K562 (cell line): ENCODE results near the gene NFATC3. TPM values are rescaled to one million over a fixed set of nuclear protein-coding genes. Genes with fewer than 3 reads are reported as not detected.

Source experiments
- ATAC-seq: fragments of 200-7000 bp; cut with Tn5 transposase; 3 replicates; pipeline ENCODE4 v1.9.1; 2020; ENCODE audit warnings: moderate library complexity
- BruUV-seq: library from RNA; stranded (reverse); fragments of 400-500 nt; replicated peaks from 2 replicates; lab custom pipeline; 2021; lab: Mats Ljungman, UMichigan
- CTCF ChIA-PET: fragments of 300-600 bp; formaldehyde crosslinking; extraction: SDS; loops from one replicate; lab custom pipeline; 2021; ENCODE audit warnings: low intra/inter-chr PET ratio; lab: Yijun Ruan, JAX
- POLR2A ChIA-PET: fragments of 300-600, 350-650 bp; sonication (Branson Sonifier 250); formaldehyde crosslinking; extraction: SDS; loops from one replicate; lab custom pipeline; 2021; ENCODE audit warnings: antibody characterized with exemption, inconsistent platforms; lab: Yijun Ruan, JAX
- DNase-seq, 4 experiments: peaks; one replicate each; pipeline versions ENCODE4 v3.0.0 to v3.0.0-alpha.2; 2011 to 2018; ENCODE audit warnings: low spot score in 3 of 4, mixed read lengths in 3 of 4; ENCODE audit errors: extremely low read depth in 1 of 4
- FAIRE-seq: peaks from 2 replicates; lab custom pipeline; 2011; peaks lifted over from hg19 to GRCh38; lab: Jason Lieb, UNC
- H2AFZ ChIP-seq: 2 replicates; pipeline ENCODE4 v1.6.0; 2011; ENCODE audit warnings: low read depth, low read length, control low read depth, inconsistent platforms
- H3K27ac ChIP-seq: fragments of 200-600 bp; 3 replicates; pipeline ENCODE4 v1.8.0; 2011; ENCODE audit warnings: low read depth, mild to moderate bottlenecking, control low read depth, inconsistent platforms, low read length, moderate library complexity, mixed read lengths; ENCODE audit errors: extremely low read depth
- H3K27me3 ChIP-seq, 2 experiments: fragments of 300-600 bp in 1 of 2; 2 replicates in 1 of 2; 3 replicates in 1 of 2; pipeline versions ENCODE4 v1.6.0 to v1.8.0; 2011; ENCODE audit warnings: inconsistent platforms in 2 of 2, low read length in 2 of 2, mild to moderate bottlenecking in 1 of 2, mixed read lengths in 1 of 2, moderate library complexity in 1 of 2; ENCODE audit not compliant: control insufficient read depth in 2 of 2, insufficient read depth in 2 of 2
- H3K36me3 ChIP-seq: fragments of 300-600 bp; 3 replicates; pipeline ENCODE4 v1.8.0; 2011; ENCODE audit warnings: mild to moderate bottlenecking, low read length, inconsistent platforms; ENCODE audit not compliant: control insufficient read depth, insufficient read depth
- H3K4me1 ChIP-seq, 2 experiments: fragments of 200-600 bp in 1 of 2; replicated peaks in 1 of 2; 2 replicates in 1 of 2; 3 replicates in 1 of 2; pipeline versions ENCODE4 v1.5.1 to v1.8.0; 2011; ENCODE audit warnings: inconsistent platforms in 2 of 2, low read length in 2 of 2, mild to moderate bottlenecking in 1 of 2, mixed read lengths in 1 of 2, moderate library complexity in 1 of 2; ENCODE audit not compliant: control insufficient read depth in 2 of 2, insufficient read depth in 2 of 2
- H3K4me2 ChIP-seq: 2 replicates; pipeline ENCODE4 v1.6.1; 2011; ENCODE audit warnings: low read length, control low read depth, inconsistent platforms, mixed read lengths; ENCODE audit not compliant: insufficient read depth
- H3K4me3 ChIP-seq: fragments of 200-600 bp; sonication (generic), shearing (Covaris generic); 2 replicates; pipeline ENCODE4 v1.5.1; 2016; ENCODE audit warnings: control low read depth, inconsistent platforms
- H3K79me2 ChIP-seq: fragments of 200-600 bp; 3 replicates; pipeline ENCODE4 v1.8.0; 2011; ENCODE audit warnings: low read length, inconsistent platforms; ENCODE audit not compliant: control insufficient read depth, insufficient read depth
- H3K9ac ChIP-seq, 2 experiments: 2 replicates each; pipeline versions ENCODE4 v1.6.0 to v1.6.1; 2011; ENCODE audit warnings: low read depth in 2 of 2, low read length in 2 of 2, control low read depth in 1 of 2, inconsistent platforms in 1 of 2, mild to moderate bottlenecking in 1 of 2, mixed read lengths in 1 of 2; ENCODE audit not compliant: insufficient read depth in 1 of 2
- H3K9me1 ChIP-seq: one replicate; pipeline ENCODE4 v1.6.0; 2011; ENCODE audit warnings: inconsistent platforms, mild to moderate bottlenecking, low read length, moderate library complexity; ENCODE audit not compliant: control insufficient read depth, insufficient read depth
- H3K9me3 ChIP-seq: replicated peaks from 2 replicates; pipeline ENCODE4 v1.5.1; 2011; ENCODE audit warnings: low read depth, low read length, inconsistent platforms; ENCODE audit not compliant: control insufficient read depth, insufficient read depth
- H4K20me1 ChIP-seq: replicated peaks from 2 replicates; pipeline ENCODE4 v1.6.1; 2011; ENCODE audit warnings: low read length, inconsistent platforms, mixed read lengths; ENCODE audit not compliant: control insufficient read depth, insufficient read depth
- CBX3 ChIP-seq, 2 experiments: IDR thresholded peaks; 1 replicate in 1 of 2; 2 replicates in 1 of 2; pipeline ENCODE4 v1.6.1; 2012; ENCODE audit warnings: inconsistent platforms in 2 of 2, low read length in 2 of 2, borderline replicate concordance in 1 of 2, control low read depth in 1 of 2
- FOXJ2 ChIP-seq: fragments of 200-800 bp; sonication (Bioruptor generic); IDR thresholded peaks from 2 replicates; pipeline ENCODE4 v1.6.1; 2016; ENCODE audit warnings: missing genetic modification characterization, missing compliant biosample characterization
- GABPB1 ChIP-seq: sonication (generic); formaldehyde crosslinking; IDR thresholded peaks from 2 replicates; pipeline ENCODE4 v1.8.0; 2022; ENCODE audit warnings: mild to moderate bottlenecking, missing genetic modification reagents
- SIN3B ChIP-seq: fragments of 450-650 bp; IDR thresholded peaks from 2 replicates; pipeline ENCODE4 v1.6.1; 2017; ENCODE audit warnings: low read depth, mild to moderate bottlenecking, moderate library complexity
- ZNF282 ChIP-seq: sonication (generic); formaldehyde crosslinking; IDR thresholded peaks from 2 replicates; pipeline ENCODE4 v1.8.1; 2023; ENCODE audit warnings: missing genetic modification reagents
- WGBS: fragments of 100-300 bp; shearing (Covaris generic); methylation state at CpG from one replicate; pipeline ENCODE4 v1.1.6; 2016; ENCODE audit warnings: low coverage, mixed read lengths; ENCODE audit not compliant: insufficient coverage; ENCODE audit errors: missing lambda C conversion rate; 5-methylcytosine and 5-hydroxymethylcytosine counted together
- in situ Hi-C: fragments of 300-500 bp; cut with MboI; formaldehyde crosslinking; loops from 4 replicates; pipeline ENCODE4 v1.15.0; 2018; ENCODE audit warnings: inconsistent platforms, mixed read lengths
- intact Hi-C: fragments of 100-400 bp; cut with micrococcal nuclease; formaldehyde crosslinking; loops from 2 replicates; pipeline ENCODE4 v1.14.2; 2022
- polyA plus RNA-seq, 8 experiments: library from polyadenylated mRNA; depleted of rRNA in 4 of 8; stranded (reverse) in 5 of 8; unstranded in 3 of 8; fragments of >200 nt; fragmentation: Nextera tagmentation in 2 of 8; fragmentation: Illumina TruSeq in 1 of 8; extraction: Ambion mirVana in 2 of 8; extraction: Trizol in 1 of 8; gene quantifications; 2 replicates each; pipeline versions ENCODE4 v1.2.1 to v1.2.3, GENCODE V29; 2011 to 2014; ENCODE audit warnings: inconsistent platforms in 1 of 8, missing spikeins in 1 of 8
- total RNA-seq, 7 experiments: library from RNA; depleted of rRNA in 6 of 7; stranded (reverse); fragments of >200 nt in 6 of 7; fragmentation: Illumina TruSeq in 2 of 7; extraction: Trizol in 2 of 7; gene quantifications; 2 replicates each; pipeline versions ENCODE4 v1.2.1 to v1.2.3, GENCODE V29; 2011 to 2021; ENCODE audit warnings: low replicate concordance in 1 of 7
- TF ChIP-seq, protein P1 (sequence below): sonication (generic); formaldehyde crosslinking; IDR thresholded peaks from 2 replicates; pipeline ENCODE4 v1.8.1; 2023; ENCODE audit warnings: mild to moderate bottlenecking, missing genetic modification reagents
- TF ChIP-seq, protein P2 (sequence below): fragments of 250-450 bp; sonication (Bioruptor Pico); IDR thresholded peaks from 2 replicates; pipeline ENCODE4 v1.8.0; 2022; ENCODE audit warnings: inconsistent platforms, mild to moderate bottlenecking, moderate library complexity, borderline replicate concordance
- TF ChIP-seq, protein P3 (sequence below): fragments of 450-650 bp; IDR thresholded peaks from 2 replicates; pipeline ENCODE4 v1.6.1; 2017; ENCODE audit warnings: antibody characterized with exemption, mild to moderate bottlenecking
- TF ChIP-seq, protein P4 (sequence below): fragments of 450-650 bp; IDR thresholded peaks from 2 replicates; pipeline ENCODE4 v1.6.1; 2018; ENCODE audit not compliant: partially characterized antibody
- TF ChIP-seq, protein P5 (sequence below): fragments of 250-450 bp; sonication (Bioruptor Pico); IDR thresholded peaks from 2 replicates; pipeline ENCODE4 v1.8.0; 2021; ENCODE audit warnings: moderate library complexity, mild to moderate bottlenecking, inconsistent platforms

NFATC3 gene
- total and polyA plus RNA-seq, 9 of the 15 experiments (the other 6 are each of a cell fraction or from before 2014, with no cell fraction given): 15.7 to 98.4 (median 59.4) TPM

DNA sequence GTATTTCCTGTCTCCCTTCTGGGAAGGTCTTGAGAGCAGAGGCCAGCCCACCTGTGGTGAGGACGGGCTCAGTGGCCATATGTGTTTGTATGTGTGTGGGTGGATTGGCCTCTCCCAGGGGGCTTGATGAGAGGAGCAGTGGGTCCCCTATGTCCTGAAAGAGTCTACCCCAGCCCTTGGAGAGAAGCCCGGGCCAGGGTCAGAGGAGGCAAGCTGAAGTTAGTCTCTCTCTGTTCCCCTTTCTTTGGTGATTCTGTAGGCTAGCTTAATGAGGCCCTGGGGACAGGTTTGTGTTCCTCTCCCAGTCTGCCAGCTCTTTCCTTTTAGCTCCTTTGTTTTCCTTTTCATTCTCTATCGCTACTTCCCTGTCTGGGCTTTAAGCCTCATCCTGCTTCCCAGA, 23.8 kb upstream of the NFATC3 start:
- ATAC-seq: no peak
- WGBS: 83% methylated on average over 3 of the region's 3 CpGs

More for the DNA sequence above, 23.8 kb upstream of the NFATC3 start:
- TF ChIP-seq, protein P1, sequence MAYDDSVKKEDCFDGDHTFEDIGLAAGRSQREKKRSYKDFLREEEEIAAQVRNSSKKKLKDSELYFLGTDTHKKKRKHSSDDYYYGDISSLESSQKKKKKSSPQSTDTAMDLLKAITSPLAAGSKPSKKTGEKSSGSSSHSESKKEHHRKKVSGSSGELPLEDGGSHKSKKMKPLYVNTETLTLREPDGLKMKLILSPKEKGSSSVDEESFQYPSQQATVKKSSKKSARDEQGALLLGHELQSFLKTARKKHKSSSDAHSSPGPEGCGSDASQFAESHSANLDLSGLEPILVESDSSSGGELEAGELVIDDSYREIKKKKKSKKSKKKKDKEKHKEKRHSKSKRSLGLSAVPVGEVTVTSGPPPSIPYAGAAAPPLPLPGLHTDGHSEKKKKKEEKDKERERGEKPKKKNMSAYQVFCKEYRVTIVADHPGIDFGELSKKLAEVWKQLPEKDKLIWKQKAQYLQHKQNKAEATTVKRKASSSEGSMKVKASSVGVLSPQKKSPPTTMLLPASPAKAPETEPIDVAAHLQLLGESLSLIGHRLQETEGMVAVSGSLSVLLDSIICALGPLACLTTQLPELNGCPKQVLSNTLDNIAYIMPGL (CRISPR knock-in tag): no peak
- TF ChIP-seq, protein P2, sequence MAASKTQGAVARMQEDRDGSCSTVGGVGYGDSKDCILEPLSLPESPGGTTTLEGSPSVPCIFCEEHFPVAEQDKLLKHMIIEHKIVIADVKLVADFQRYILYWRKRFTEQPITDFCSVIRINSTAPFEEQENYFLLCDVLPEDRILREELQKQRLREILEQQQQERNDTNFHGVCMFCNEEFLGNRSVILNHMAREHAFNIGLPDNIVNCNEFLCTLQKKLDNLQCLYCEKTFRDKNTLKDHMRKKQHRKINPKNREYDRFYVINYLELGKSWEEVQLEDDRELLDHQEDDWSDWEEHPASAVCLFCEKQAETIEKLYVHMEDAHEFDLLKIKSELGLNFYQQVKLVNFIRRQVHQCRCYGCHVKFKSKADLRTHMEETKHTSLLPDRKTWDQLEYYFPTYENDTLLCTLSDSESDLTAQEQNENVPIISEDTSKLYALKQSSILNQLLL (CRISPR knock-in tag): no peak
- no peak for TF ChIP-seq GABPB1
- no peak for TF ChIP-seq SIN3B
- TF ChIP-seq, protein P3, sequence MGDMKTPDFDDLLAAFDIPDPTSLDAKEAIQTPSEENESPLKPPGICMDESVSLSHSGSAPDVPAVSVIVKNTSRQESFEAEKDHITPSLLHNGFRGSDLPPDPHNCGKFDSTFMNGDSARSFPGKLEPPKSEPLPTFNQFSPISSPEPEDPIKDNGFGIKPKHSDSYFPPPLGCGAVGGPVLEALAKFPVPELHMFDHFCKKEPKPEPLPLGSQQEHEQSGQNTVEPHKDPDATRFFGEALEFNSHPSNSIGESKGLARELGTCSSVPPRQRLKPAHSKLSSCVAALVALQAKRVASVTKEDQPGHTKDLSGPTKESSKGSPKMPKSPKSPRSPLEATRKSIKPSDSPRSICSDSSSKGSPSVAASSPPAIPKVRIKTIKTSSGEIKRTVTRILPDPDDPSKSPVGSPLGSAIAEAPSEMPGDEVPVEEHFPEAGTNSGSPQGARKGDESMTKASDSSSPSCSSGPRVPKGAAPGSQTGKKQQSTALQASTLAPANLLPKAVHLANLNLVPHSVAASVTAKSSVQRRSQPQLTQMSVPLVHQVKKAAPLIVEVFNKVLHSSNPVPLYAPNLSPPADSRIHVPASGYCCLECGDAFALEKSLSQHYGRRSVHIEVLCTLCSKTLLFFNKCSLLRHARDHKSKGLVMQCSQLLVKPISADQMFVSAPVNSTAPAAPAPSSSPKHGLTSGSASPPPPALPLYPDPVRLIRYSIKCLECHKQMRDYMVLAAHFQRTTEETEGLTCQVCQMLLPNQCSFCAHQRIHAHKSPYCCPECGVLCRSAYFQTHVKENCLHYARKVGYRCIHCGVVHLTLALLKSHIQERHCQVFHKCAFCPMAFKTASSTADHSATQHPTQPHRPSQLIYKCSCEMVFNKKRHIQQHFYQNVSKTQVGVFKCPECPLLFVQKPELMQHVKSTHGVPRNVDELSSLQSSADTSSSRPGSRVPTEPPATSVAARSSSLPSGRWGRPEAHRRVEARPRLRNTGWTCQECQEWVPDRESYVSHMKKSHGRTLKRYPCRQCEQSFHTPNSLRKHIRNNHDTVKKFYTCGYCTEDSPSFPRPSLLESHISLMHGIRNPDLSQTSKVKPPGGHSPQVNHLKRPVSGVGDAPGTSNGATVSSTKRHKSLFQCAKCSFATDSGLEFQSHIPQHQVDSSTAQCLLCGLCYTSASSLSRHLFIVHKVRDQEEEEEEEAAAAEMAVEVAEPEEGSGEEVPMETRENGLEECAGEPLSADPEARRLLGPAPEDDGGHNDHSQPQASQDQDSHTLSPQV: no peak
- TF ChIP-seq ZNF282: no peak
- no peak for TF ChIP-seq CBX3 (IDR thresholded peaks at IDR 0.05; ENCODE audit: borderline replicate concordance in 1 of 2, low read length in 2 of 2)
- TF ChIP-seq, protein P4, sequence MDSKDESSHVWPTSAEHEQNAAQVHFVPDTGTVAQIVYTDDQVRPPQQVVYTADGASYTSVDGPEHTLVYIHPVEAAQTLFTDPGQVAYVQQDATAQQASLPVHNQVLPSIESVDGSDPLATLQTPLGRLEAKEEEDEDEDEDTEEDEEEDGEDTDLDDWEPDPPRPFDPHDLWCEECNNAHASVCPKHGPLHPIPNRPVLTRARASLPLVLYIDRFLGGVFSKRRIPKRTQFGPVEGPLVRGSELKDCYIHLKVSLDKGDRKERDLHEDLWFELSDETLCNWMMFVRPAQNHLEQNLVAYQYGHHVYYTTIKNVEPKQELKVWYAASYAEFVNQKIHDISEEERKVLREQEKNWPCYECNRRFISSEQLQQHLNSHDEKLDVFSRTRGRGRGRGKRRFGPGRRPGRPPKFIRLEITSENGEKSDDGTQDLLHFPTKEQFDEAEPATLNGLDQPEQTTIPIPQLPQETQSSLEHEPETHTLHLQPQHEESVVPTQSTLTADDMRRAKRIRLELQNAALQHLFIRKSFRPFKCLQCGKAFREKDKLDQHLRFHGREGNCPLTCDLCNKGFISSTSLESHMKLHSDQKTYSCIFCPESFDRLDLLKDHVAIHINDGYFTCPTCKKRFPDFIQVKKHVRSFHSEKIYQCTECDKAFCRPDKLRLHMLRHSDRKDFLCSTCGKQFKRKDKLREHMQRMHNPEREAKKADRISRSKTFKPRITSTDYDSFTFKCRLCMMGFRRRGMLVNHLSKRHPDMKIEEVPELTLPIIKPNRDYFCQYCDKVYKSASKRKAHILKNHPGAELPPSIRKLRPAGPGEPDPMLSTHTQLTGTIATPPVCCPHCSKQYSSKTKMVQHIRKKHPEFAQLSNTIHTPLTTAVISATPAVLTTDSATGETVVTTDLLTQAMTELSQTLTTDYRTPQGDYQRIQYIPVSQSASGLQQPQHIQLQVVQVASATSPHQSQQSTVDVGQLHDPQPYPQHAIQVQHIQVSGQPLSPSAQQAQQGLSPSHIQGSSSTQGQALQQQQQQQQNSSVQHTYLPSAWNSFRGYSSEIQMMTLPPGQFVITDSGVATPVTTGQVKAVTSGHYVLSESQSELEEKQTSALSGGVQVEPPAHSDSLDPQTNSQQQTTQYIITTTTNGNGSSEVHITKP: no peak
- TF ChIP-seq, protein P5, sequence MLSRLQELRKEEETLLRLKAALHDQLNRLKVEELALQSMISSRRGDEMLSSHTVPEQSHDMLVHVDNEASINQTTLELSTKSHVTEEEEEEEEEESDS (CRISPR knock-in tag): no peak
- no peak for TF ChIP-seq FOXJ2
- H3K4me3 ChIP-seq: no peak overlapping the region
- H3K27me3 ChIP-seq: no peaks in the 10 kb centered on the region
- DNase-seq (no peak), FAIRE-seq (no peak)
- in situ Hi-C loops (no loop called here), intact Hi-C loops (no loop called here)
- no peaks in the 10 kb centered on the region; the same call in 1 of the 2 replicates for H4K20me1 ChIP-seq
- peaks cover 58% of the 10 kb centered on the region; the same call in 2 of the 3 replicates for H3K36me3 ChIP-seq
- no peak overlapping the region for H2AFZ ChIP-seq
- H3K4me2 ChIP-seq: no peak overlapping the region
- 0 out of 4 replicates have a peak overlapping the region, but pooled peaks of 1 of the 2 experiments have one; percentile 1 for H3K9ac ChIP-seq
- POLR2A ChIA-PET: no interaction called here
- peaks cover 5 to 10% of the 10 kb centered on the region in 2 experiments; a peak in 4 of 5 replicates for H3K4me1 ChIP-seq
- H3K9me3 ChIP-seq: no peaks in the 10 kb centered on the region
- BruUV-seq: no TSS peak
- H3K79me2 ChIP-seq: no peaks in the 10 kb centered on the region
- CTCF ChIA-PET: no interaction called here
- H3K9me1 ChIP-seq: no peaks in the 10 kb centered on the region
- H3K27ac ChIP-seq: no peak overlapping the region
